Caco-2 (cell line): Measurements from ENCODE around the gene ATG16L1. TPM values are rescaled to one million over a fixed set of nuclear protein-coding genes. Genes with fewer than 3 reads are reported as not detected.

Experiments
- BruUV-seq: library from RNA; stranded (reverse); fragments of 400-500 nt; replicated peaks from 2 replicates; lab custom pipeline; 2021; lab: Mats Ljungman, UMichigan
- CTCF ChIA-PET: fragments of 300-600 bp; sonication (Branson Sonifier 250); formaldehyde crosslinking; loops from one replicate; lab custom pipeline; 2022; ENCODE audit warnings: antibody characterized with exemption; lab: Charles Lee
- POLR2A ChIA-PET: fragments of 300-600 bp; sonication (Branson Sonifier 250); formaldehyde crosslinking; loops from one replicate; lab custom pipeline; 2022; ENCODE audit warnings: antibody characterized with exemption; lab: Charles Lee
- DNase-seq, 2 experiments: peaks; one replicate each; pipeline versions ENCODE4 v3.0.0 to v3.0.0-alpha.2; 2020 to 2022
- H3K27me3 ChIP-seq: replicated peaks from 2 replicates; pipeline ENCODE4 v1.6.0; 2011; ENCODE audit warnings: low read length; ENCODE audit not compliant: control insufficient read depth, insufficient read depth
- H3K36me3 ChIP-seq: 2 replicates; pipeline ENCODE4 v1.5.1; 2011; ENCODE audit warnings: low read length; ENCODE audit not compliant: control insufficient read depth, insufficient read depth
- H3K4me1 ChIP-seq: fragments of 250-450 bp; sonication (Bioruptor Pico); 2 replicates; pipeline ENCODE4 v1.5.1; 2020; ENCODE audit warnings: mild to moderate bottlenecking
- H3K4me3 ChIP-seq: 2 replicates; pipeline ENCODE4 v1.5.1; 2011; ENCODE audit warnings: low read depth, mild to moderate bottlenecking, control low read depth, low read length
- H3K9me3 ChIP-seq: fragments of 250-450 bp; sonication (Bioruptor Pico); 2 replicates; pipeline ENCODE4 v1.5.1; 2020; ENCODE audit warnings: mild to moderate bottlenecking, moderate library complexity
- H3K27ac Mint-ChIP-seq: one replicate; pipeline ENCODE4 v1.8.0; 2022; ENCODE audit warnings: mixed read lengths; ENCODE audit not compliant: unreplicated experiment
- H3K27me3 Mint-ChIP-seq: one replicate; pipeline ENCODE4 v1.8.0; 2022; ENCODE audit warnings: mixed read lengths; ENCODE audit not compliant: insufficient read depth, unreplicated experiment
- H3K36me3 Mint-ChIP-seq: one replicate; pipeline ENCODE4 v1.8.0; 2022; ENCODE audit warnings: mild to moderate bottlenecking, mixed read lengths; ENCODE audit not compliant: insufficient read depth, unreplicated experiment
- H3K4me1 Mint-ChIP-seq: one replicate; pipeline ENCODE4 v1.8.0; 2022; ENCODE audit warnings: low read depth, mixed read lengths; ENCODE audit not compliant: unreplicated experiment
- H3K4me3 Mint-ChIP-seq: one replicate; pipeline ENCODE4 v1.8.0; 2022; ENCODE audit warnings: mild to moderate bottlenecking, moderate library complexity, mixed read lengths; ENCODE audit not compliant: unreplicated experiment
- H3K9me3 Mint-ChIP-seq: one replicate; pipeline ENCODE4 v1.8.0; 2022; ENCODE audit warnings: mixed read lengths; ENCODE audit not compliant: unreplicated experiment
- CTCF ChIP-seq, 2 experiments: fragments of 200-600 bp in 1 of 2; IDR thresholded peaks; 1 replicate in 1 of 2; 2 replicates in 1 of 2; pipeline versions ENCODE4 v1.5.1 to v1.8.0; 2011 to 2022; ENCODE audit warnings: antibody characterized with exemption in 1 of 2, control low read depth in 1 of 2, inconsistent platforms in 1 of 2, low read depth in 1 of 2, low read length in 1 of 2, mild to moderate bottlenecking in 1 of 2, moderate library complexity in 1 of 2; ENCODE audit not compliant: insufficient read depth in 1 of 2, severe bottlenecking in 1 of 2, unreplicated experiment in 1 of 2
- intact Hi-C: fragments of 100-400 bp; cut with micrococcal nuclease; formaldehyde crosslinking; loops from one replicate; pipeline ENCODE4 v1.10.0; 2022; ENCODE audit not compliant: unreplicated experiment
- total RNA-seq: library from RNA; stranded (reverse); gene quantifications from 2 replicates; pipeline ENCODE4 v1.2.3, GENCODE V29; 2022

ATG16L1 gene
- total RNA-seq, 1 experiment from 2014 or later: 20.1 TPM

- Mint-ChIP-seq H3K4me1 (no peaks in the 10 kb centered on the region), H3K27ac (no peak overlapping the region), H3K4me3 (no peak overlapping the region), H3K36me3 (no peaks in the 10 kb centered on the region), H3K27me3 (peaks cover 3% of the 10 kb centered on the region), H3K9me3 (no peaks in the 10 kb centered on the region)
- ChIA-PET CTCF (no interaction called here), POLR2A (no interaction called here)
- no peak for TF ChIP-seq CTCF (IDR thresholded peaks at IDR 0.05; ENCODE audit: insufficient read depth in 1 of 2, low read depth in 1 of 2, low read length in 1 of 2, severe bottlenecking in 1 of 2, unreplicated experiment in 1 of 2)
- Histone ChIP-seq H3K4me3 (no peak overlapping the region), H3K9me3 (no peaks in the 10 kb centered on the region), H3K4me1 (no peaks in the 10 kb centered on the region), H3K27me3 (no peaks in the 10 kb centered on the region), H3K36me3 (no peaks in the 10 kb centered on the region)
- intact Hi-C loops: no loop called here
- DNase-seq: no peak
- no TSS peak for BruUV-seq
Measured at GRCh38 chr2:233235977-233236376, 15.5 kb upstream of the ATG16L1 start.

- H3K27me3 ChIP-seq: no peaks in the 10 kb centered on the region
- no peak for TF ChIP-seq CTCF (IDR thresholded peaks at IDR 0.05; ENCODE audit: insufficient read depth in 1 of 2, low read depth in 1 of 2, low read length in 1 of 2, severe bottlenecking in 1 of 2, unreplicated experiment in 1 of 2)
- H3K4me3 ChIP-seq: no peak overlapping the region
- Mint-ChIP-seq H3K4me1 (no peaks in the 10 kb centered on the region), H3K27ac (no peak overlapping the region), H3K4me3 (no peak overlapping the region), H3K9me3 (no peaks in the 10 kb centered on the region), H3K36me3 (no peaks in the 10 kb centered on the region), H3K27me3 (peaks cover 3% of the 10 kb centered on the region)
- H3K9me3 ChIP-seq: no peaks in the 10 kb centered on the region
- H3K36me3 ChIP-seq: no peaks in the 10 kb centered on the region
- DNase-seq: no peak
- ChIA-PET CTCF (no interaction called here), POLR2A (no interaction called here)
- no TSS peak for BruUV-seq
- no peaks in the 10 kb centered on the region for H3K4me1 ChIP-seq
- intact Hi-C loops: no loop called here
Measured at GRCh38 chr2:233236820-233237589, 14.5 kb upstream of the ATG16L1 start.

GRCh38 chr2:233240897-233241296 lies 10.6 kb upstream of the ATG16L1 start:
- Mint-ChIP-seq H3K9me3 (no peaks in the 10 kb centered on the region), H3K4me3 (no peak overlapping the region), H3K36me3 (no peaks in the 10 kb centered on the region), H3K27me3 (peaks cover 3% of the 10 kb centered on the region), H3K27ac (no peak overlapping the region), H3K4me1 (no peaks in the 10 kb centered on the region)
- Histone ChIP-seq H3K4me1 (no peaks in the 10 kb centered on the region), H3K4me3 (no peak overlapping the region), H3K36me3 (no peaks in the 10 kb centered on the region), H3K27me3 (no peaks in the 10 kb centered on the region), H3K9me3 (no peaks in the 10 kb centered on the region)
- DNase-seq: no peak
- ChIA-PET POLR2A (no interaction called here), CTCF (no interaction called here)
- intact Hi-C loops: no loop called here
- TF ChIP-seq CTCF (IDR thresholded peaks at IDR 0.05; ENCODE audit: insufficient read depth in 1 of 2, low read depth in 1 of 2, low read length in 1 of 2, severe bottlenecking in 1 of 2, unreplicated experiment in 1 of 2): no peak
- no TSS peak for BruUV-seq
